NCI-H2196 (cell line): ENCODE results near the gene SHPK.

Source experiments
- DNase-seq: peaks from one replicate; lab custom pipeline; 2025; ENCODE audit not compliant: unreplicated experiment; lab: John Stamatoyannopoulos, UW

The SHPK gene

GRCh38 chr17:3660311-3660891 lies 24.4 kb upstream of the SHPK start:
- no peak for DNase-seq

GRCh38 chr17:3659541-3660111 lies 23.6 kb upstream of the SHPK start:
- no peak for DNase-seq

- no peak for DNase-seq
Observed at GRCh38 chr17:3658784-3659449, 22.9 kb upstream of the SHPK start.

- no peak for DNase-seq
Observed at GRCh38 chr17:3657874-3658783, 22.1 kb upstream of the SHPK start.

- no peak for DNase-seq
Observed at GRCh38 chr17:3657588-3657869, 21.5 kb upstream of the SHPK start.

- no peak for DNase-seq
Observed at GRCh38 chr17:3656755-3657587, 20.9 kb upstream of the SHPK start.

- no peak for DNase-seq
Observed at GRCh38 chr17:3656353-3656752, 20.3 kb upstream of the SHPK start.

GRCh38 chr17:3655766-3656165 lies 19.7 kb upstream of the SHPK start:
- DNase-seq = no peak

GRCh38 chr17:3647769-3648555 lies 11.9 kb upstream of the SHPK start:
- DNase-seq = peak; percentile 21

- DNase-seq = no peak
Observed at GRCh38 chr17:3647251-3647650, 11.2 kb upstream of the SHPK start.

GRCh38 chr17:3645310-3645709 lies 9.3 kb upstream of the SHPK start:
- no peak for DNase-seq

GRCh38 chr17:3643889-3644349 lies 7.9 kb upstream of the SHPK start:
- DNase-seq = no peak

GRCh38 chr17:3641717-3642486 lies 5.9 kb upstream of the SHPK start:
- no peak for DNase-seq

GRCh38 chr17:3641014-3641413 lies 5.0 kb upstream of the SHPK start:
- no peak for DNase-seq

- peak; percentile 5 for DNase-seq
Observed at GRCh38 chr17:3639981-3640596, 4.0 kb upstream of the SHPK start.

GRCh38 chr17:3636908-3637373 lies 891 bp upstream of the SHPK start:
- no peak for DNase-seq

- no peak for DNase-seq
Observed at GRCh38 chr17:3635474-3636153, 436 bp downstream of the SHPK start.

GRCh38 chr17:3632287-3632686 lies 3.8 kb downstream of the SHPK start:
- no peak for DNase-seq
